Activated CD4-positive, alpha-beta T cell treated with anti-CD3 and anti-CD28 coated beads, Interleukin-2, amount 10 ng/mL, durations not matched to agents 24 days and 14 days (primary cell): ENCODE measurements around the gene OSBPL6. TPM values are rescaled to one million over a fixed set of nuclear protein-coding genes. Genes with fewer than 3 reads are reported as not detected.

ENCODE experiments used
- DNase-seq: peaks from one replicate; pipeline ENCODE4 v3.0.0; 2022
- H3K27ac Mint-ChIP-seq: one replicate; pipeline ENCODE4 v1.8.0; 2022; ENCODE audit warnings: mild to moderate bottlenecking, mixed read lengths
- H3K27me3 Mint-ChIP-seq: one replicate; pipeline ENCODE4 v1.8.0; 2022; ENCODE audit warnings: mixed read lengths
- H3K36me3 Mint-ChIP-seq: one replicate; pipeline ENCODE4 v1.8.0; 2022; ENCODE audit warnings: low read depth, mild to moderate bottlenecking, mixed read lengths
- H3K4me1 Mint-ChIP-seq: one replicate; pipeline ENCODE4 v1.8.0; 2021; ENCODE audit warnings: mixed read lengths
- H3K4me3 Mint-ChIP-seq: one replicate; pipeline ENCODE4 v1.8.0; 2022; ENCODE audit warnings: mild to moderate bottlenecking, moderate library complexity, mixed read lengths
- H3K9me3 Mint-ChIP-seq: one replicate; pipeline ENCODE4 v1.8.0; 2021; ENCODE audit warnings: mixed read lengths
- intact Hi-C: fragments of 100-400 bp; cut with micrococcal nuclease; formaldehyde crosslinking; loops from one replicate; pipeline ENCODE4 v1.15.1; 2023
- total RNA-seq: library from RNA; stranded (reverse); gene quantifications from 2 replicates; pipeline ENCODE4 v1.2.3, GENCODE V29; 2022

OSBPL6 gene
- total RNA-seq, 1 donor from 2014 or later: 1.1 TPM

- no peaks in the 10 kb centered on the region for H3K36me3 Mint-ChIP-seq
- intact Hi-C loops: no loop called here
- H3K9me3 Mint-ChIP-seq: no peaks in the 10 kb centered on the region
- H3K27me3 Mint-ChIP-seq: peaks cover 21% of the 10 kb centered on the region
- DNase-seq: no peak
- H3K4me3 Mint-ChIP-seq: no peak overlapping the region
- no peak overlapping the region for H3K27ac Mint-ChIP-seq
- no peaks in the 10 kb centered on the region for H3K4me1 Mint-ChIP-seq
Measured at GRCh38 chr2:178234648-178235047, 40.3 kb downstream of the OSBPL6 start.

- peaks cover 16% of the 10 kb centered on the region for H3K27me3 Mint-ChIP-seq
- H3K36me3 Mint-ChIP-seq: no peaks in the 10 kb centered on the region
- no peaks in the 10 kb centered on the region for H3K4me1 Mint-ChIP-seq
- intact Hi-C loops: no loop called here
- H3K9me3 Mint-ChIP-seq: no peaks in the 10 kb centered on the region
- DNase-seq: no peak
- H3K27ac Mint-ChIP-seq: no peak overlapping the region
- no peak overlapping the region for H3K4me3 Mint-ChIP-seq
Measured at GRCh38 chr2:178237488-178238153, 43.3 kb downstream of the OSBPL6 start.

GRCh38 chr2:178238154-178238521, 43.8 kb downstream of the OSBPL6 start:
- H3K27ac Mint-ChIP-seq: no peak overlapping the region
- peaks cover 16% of the 10 kb centered on the region for H3K27me3 Mint-ChIP-seq
- intact Hi-C loops: no loop called here
- no peaks in the 10 kb centered on the region for H3K9me3 Mint-ChIP-seq
- DNase-seq: no peak
- no peaks in the 10 kb centered on the region for H3K4me1 Mint-ChIP-seq
- H3K36me3 Mint-ChIP-seq: no peaks in the 10 kb centered on the region
- H3K4me3 Mint-ChIP-seq: no peak overlapping the region

- H3K9me3 Mint-ChIP-seq: no peaks in the 10 kb centered on the region
- H3K4me3 Mint-ChIP-seq: no peak overlapping the region
- DNase-seq: no peak
- no peak overlapping the region for H3K27ac Mint-ChIP-seq
- H3K36me3 Mint-ChIP-seq: no peaks in the 10 kb centered on the region
- no peaks in the 10 kb centered on the region for H3K4me1 Mint-ChIP-seq
- intact Hi-C loops: no loop called here
- peaks cover 18% of the 10 kb centered on the region for H3K27me3 Mint-ChIP-seq
Measured at GRCh38 chr2:178238750-178239149, 44.4 kb downstream of the OSBPL6 start.

- H3K27me3 Mint-ChIP-seq: peaks cover 13% of the 10 kb centered on the region
- no peak overlapping the region for H3K4me3 Mint-ChIP-seq
- H3K27ac Mint-ChIP-seq: no peak overlapping the region
- no peaks in the 10 kb centered on the region for H3K36me3 Mint-ChIP-seq
- no peaks in the 10 kb centered on the region for H3K9me3 Mint-ChIP-seq
- no peaks in the 10 kb centered on the region for H3K4me1 Mint-ChIP-seq
- intact Hi-C loops: no loop called here
- DNase-seq: no peak
Measured at GRCh38 chr2:178241844-178242551, 47.7 kb downstream of the OSBPL6 start.

- Mint-ChIP-seq H3K27ac (no peak overlapping the region), H3K4me3 (no peak overlapping the region), H3K27me3 (peaks cover 16% of the 10 kb centered on the region), H3K9me3 (no peaks in the 10 kb centered on the region), H3K4me1 (no peaks in the 10 kb centered on the region), H3K36me3 (no peaks in the 10 kb centered on the region)
- DNase-seq: no peak
- intact Hi-C loops: no loop called here
Measured at GRCh38 chr2:178242552-178242883, 48.2 kb downstream of the OSBPL6 start.

- intact Hi-C loops: no loop called here
- Mint-ChIP-seq H3K9me3 (no peaks in the 10 kb centered on the region), H3K27me3 (peaks cover 12% of the 10 kb centered on the region), H3K36me3 (no peaks in the 10 kb centered on the region), H3K4me1 (no peaks in the 10 kb centered on the region), H3K27ac (no peak overlapping the region), H3K4me3 (no peak overlapping the region)
- DNase-seq: no peak
Measured at GRCh38 chr2:178243961-178244360, 49.6 kb downstream of the OSBPL6 start.

- DNase-seq: no peak
- intact Hi-C loops: no loop called here
- H3K9me3 Mint-ChIP-seq: no peaks in the 10 kb centered on the region
- H3K4me1 Mint-ChIP-seq: no peaks in the 10 kb centered on the region
- H3K27me3 Mint-ChIP-seq: peaks cover 14% of the 10 kb centered on the region
- H3K36me3 Mint-ChIP-seq: no peaks in the 10 kb centered on the region
- H3K27ac Mint-ChIP-seq: no peak overlapping the region
- no peak overlapping the region for H3K4me3 Mint-ChIP-seq
Measured at GRCh38 chr2:178244777-178245176, 50.5 kb downstream of the OSBPL6 start.

GRCh38 chr2:178246696-178247095, 52.4 kb downstream of the OSBPL6 start:
- no peak overlapping the region for H3K27ac Mint-ChIP-seq
- no peaks in the 10 kb centered on the region for H3K4me1 Mint-ChIP-seq
- H3K27me3 Mint-ChIP-seq: peaks cover 14% of the 10 kb centered on the region
- intact Hi-C loops: no loop called here
- no peak for DNase-seq
- no peaks in the 10 kb centered on the region for H3K9me3 Mint-ChIP-seq
- H3K36me3 Mint-ChIP-seq: no peaks in the 10 kb centered on the region
- H3K4me3 Mint-ChIP-seq: no peak overlapping the region

- H3K9me3 Mint-ChIP-seq: no peaks in the 10 kb centered on the region
- no peaks in the 10 kb centered on the region for H3K36me3 Mint-ChIP-seq
- DNase-seq: no peak
- peaks cover 15% of the 10 kb centered on the region for H3K27me3 Mint-ChIP-seq
- H3K4me3 Mint-ChIP-seq: no peak overlapping the region
- no peaks in the 10 kb centered on the region for H3K4me1 Mint-ChIP-seq
- intact Hi-C loops: no loop called here
- no peak overlapping the region for H3K27ac Mint-ChIP-seq
Measured at GRCh38 chr2:178247250-178247649, 52.9 kb downstream of the OSBPL6 start.

GRCh38 chr2:178250429-178250828, 56.1 kb downstream of the OSBPL6 start:
- Mint-ChIP-seq H3K4me3 (no peak overlapping the region), H3K27ac (no peak overlapping the region), H3K9me3 (no peaks in the 10 kb centered on the region), H3K36me3 (no peaks in the 10 kb centered on the region), H3K27me3 (peaks cover 11% of the 10 kb centered on the region), H3K4me1 (no peaks in the 10 kb centered on the region)
- intact Hi-C loops: no loop called here
- no peak for DNase-seq

GRCh38 chr2:178251151-178251955, 57.0 kb downstream of the OSBPL6 start:
- intact Hi-C loops: no loop called here
- H3K9me3 Mint-ChIP-seq: no peaks in the 10 kb centered on the region
- peak; percentile 10 for DNase-seq
- no peak overlapping the region for H3K4me3 Mint-ChIP-seq
- peaks cover 11% of the 10 kb centered on the region for H3K27me3 Mint-ChIP-seq
- H3K36me3 Mint-ChIP-seq: no peaks in the 10 kb centered on the region
- H3K27ac Mint-ChIP-seq: no peak overlapping the region
- no peaks in the 10 kb centered on the region for H3K4me1 Mint-ChIP-seq

- no peaks in the 10 kb centered on the region for H3K36me3 Mint-ChIP-seq
- no peak for DNase-seq
- H3K27ac Mint-ChIP-seq: no peak overlapping the region
- intact Hi-C loops: no loop called here
- H3K27me3 Mint-ChIP-seq: peaks cover 11% of the 10 kb centered on the region
- H3K4me3 Mint-ChIP-seq: no peak overlapping the region
- H3K4me1 Mint-ChIP-seq: no peaks in the 10 kb centered on the region
- no peaks in the 10 kb centered on the region for H3K9me3 Mint-ChIP-seq
Measured at GRCh38 chr2:178256382-178257042, 62.2 kb downstream of the OSBPL6 start.

GRCh38 chr2:178257127-178257526, 62.8 kb downstream of the OSBPL6 start:
- Mint-ChIP-seq H3K36me3 (no peaks in the 10 kb centered on the region), H3K4me3 (no peak overlapping the region), H3K27ac (no peak overlapping the region), H3K27me3 (peaks cover 9% of the 10 kb centered on the region), H3K9me3 (no peaks in the 10 kb centered on the region), H3K4me1 (no peaks in the 10 kb centered on the region)
- intact Hi-C loops: no loop called here
- DNase-seq: no peak
